ENCODE data around the gene DGKH.

DNA sequence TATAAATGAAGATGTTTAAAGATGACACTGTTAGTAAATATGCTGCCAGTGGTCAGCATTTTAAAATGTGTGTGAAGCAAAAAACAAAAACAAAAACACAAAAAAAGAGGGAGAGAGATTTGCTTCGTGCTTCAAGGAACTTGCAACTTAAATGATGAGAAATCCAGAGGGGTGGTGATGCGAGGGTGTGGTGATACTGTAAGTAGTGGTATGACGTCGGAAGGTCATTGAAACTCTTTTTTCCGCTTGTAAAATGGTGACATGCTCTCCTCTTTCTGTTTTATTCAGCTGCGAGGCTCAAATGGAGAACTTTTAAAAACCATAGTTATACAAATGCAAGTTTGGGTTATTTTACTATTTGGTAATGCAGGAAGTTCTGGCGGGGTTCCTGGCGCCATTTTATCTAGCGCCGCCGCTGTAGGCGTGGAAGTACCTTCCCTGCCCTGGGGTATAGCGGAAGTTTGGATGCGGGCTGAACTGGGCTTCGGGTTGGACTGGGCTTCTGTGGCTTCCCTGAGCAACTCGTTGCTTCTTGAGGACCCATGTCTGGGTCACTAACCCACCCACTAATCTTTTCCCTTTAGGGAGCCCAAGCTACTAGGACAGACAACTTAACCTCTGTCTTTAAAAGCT, 34.8 kb downstream of the DGKH start:
- TF ChIP-seq POLR2AphosphoS5 (IDR thresholded peaks at IDR 0.05; ENCODE audit: low read depth, low read length) = no peak
- TF ChIP-seq POLR2A (IDR thresholded peaks at IDR 0.05; ENCODE audit: low read depth, low read length) = no peak
